Suppressor macrophage treated with lipopolysaccharide for 4 hours (primary cell): ENCODE results near the gene COMTD1.
A peak's percentile ranks its signal among the peaks of the same experiment; 100 is the strongest.

Experiments
- DNase-seq: peaks from one replicate; pipeline ENCODE4 v3.0.0-alpha.2; 2020

The COMTD1 gene

GRCh38 chr10:75245354-75246250 lies 9.8 kb upstream of the COMTD1 start:
- no peak for DNase-seq

- no peak for DNase-seq
Observed at GRCh38 chr10:75244487-75245353, 9.0 kb upstream of the COMTD1 start.

GRCh38 chr10:75243426-75243825 lies 7.7 kb upstream of the COMTD1 start:
- no peak for DNase-seq

GRCh38 chr10:75240329-75241076 lies 4.7 kb upstream of the COMTD1 start:
- DNase-seq = no peak

DNA sequence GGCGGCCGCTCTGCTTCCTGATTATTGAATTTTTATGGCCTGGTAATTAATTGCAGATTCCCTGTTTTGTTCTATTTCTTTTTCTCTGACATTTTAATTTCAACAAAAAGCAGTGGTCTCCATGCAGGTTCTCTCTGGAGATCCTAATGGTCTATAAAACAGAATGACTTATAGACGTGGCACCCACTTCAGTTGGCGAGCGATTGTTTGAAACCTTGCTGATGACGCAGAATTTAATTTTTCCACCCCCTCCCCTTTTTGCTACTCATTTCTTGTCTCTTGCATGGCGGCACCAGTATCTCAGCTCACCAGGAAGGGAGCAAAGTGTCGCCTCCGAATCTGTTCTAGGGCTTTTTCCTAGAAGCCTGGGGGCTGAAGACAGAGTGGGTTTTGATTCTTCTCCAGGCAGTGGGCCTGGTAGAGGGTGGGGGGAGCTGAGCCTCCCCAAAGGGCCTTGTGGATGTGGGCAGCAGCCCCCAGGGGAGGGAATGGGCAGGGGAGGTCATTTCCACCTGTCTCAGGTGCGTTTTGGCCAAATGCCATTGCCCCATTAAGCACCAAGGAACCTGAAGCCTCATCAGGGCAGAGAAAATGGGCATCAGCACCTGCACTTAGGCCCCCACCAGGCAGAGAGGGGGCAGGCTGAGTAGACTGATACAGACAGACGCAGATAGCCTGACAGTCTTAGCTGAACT lies 3.5 kb upstream of the COMTD1 start:
- DNase-seq = no peak

DNA sequence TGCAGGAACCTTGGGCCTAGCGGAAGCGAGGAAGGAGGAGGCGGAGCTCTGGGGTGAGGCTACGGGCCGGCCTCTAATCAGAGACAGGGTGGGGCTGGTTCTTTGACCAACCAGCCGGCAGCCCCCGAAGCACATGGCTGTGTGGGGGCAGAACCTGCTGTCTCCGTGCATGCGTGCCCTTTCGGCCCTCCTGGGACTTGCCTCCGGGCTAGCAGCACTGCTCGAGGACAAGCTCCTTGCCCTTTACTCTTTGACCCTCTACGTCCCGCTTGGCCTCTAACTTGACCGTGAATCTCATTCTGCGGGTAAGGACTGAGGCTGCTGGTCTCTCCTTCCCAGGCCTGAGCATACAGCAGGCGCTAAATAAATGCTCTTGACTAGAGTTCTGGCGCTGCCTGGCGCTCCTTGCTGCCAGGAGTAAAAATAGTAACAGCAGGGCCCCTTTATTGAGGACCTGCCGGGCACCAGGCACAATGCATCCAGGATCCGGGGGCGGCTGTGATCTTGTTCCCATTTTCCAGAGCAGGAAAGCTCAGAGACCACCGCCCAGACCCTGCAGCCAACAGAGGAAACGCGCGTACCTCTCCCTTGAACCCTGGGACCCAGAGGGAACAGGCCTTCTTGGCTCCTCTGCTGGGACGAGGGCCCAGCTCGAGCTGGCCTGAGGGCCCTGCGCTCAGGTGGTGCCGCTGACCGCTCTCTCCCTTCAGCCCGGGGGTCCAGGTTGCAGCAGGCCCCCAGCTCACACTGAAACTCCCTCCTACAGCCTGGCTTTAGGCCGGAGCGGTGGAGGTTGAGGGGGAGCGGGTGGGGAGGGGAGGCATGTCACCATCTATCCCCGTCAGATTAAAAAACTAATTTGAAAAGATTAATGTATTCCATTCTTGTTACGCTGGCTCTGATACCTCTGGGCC lies 2.7 kb upstream of the COMTD1 start:
- DNase-seq = no peak

DNA sequence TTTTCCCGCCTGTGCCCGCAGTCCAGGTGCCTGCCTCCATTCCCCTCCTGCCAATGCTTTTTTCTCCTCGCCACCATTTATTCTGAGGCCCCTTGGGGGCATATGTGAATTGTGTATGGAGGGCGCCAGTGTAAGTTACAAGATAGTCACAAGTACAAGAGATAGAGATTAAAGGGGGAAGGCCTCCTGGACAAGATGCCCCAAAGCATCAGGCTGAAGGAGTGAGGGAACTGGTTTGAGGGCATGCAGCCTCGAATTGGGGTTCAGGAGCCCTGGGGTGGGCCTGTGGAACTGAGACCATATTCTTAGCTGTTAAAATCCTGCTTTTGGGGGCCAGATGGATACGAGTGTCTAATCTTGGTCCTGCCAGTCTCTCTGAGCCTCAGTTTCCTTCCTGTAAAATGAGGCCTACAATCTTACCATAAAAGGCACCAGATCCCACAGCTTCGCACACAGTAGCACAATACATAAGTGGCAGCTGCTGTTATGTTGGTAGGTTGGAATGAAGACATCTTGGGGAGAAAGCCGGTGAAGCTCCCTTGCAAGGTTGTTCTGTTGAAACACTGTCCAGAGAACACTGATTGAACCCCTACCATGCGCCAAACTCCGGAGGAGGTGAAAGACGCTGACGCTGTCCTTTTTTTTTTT lies 545 bp upstream of the COMTD1 start:
- DNase-seq = no peak

- DNase-seq = peak; percentile 6
Observed at GRCh38 chr10:75234683-75235374, 928 bp downstream of the COMTD1 start.

DNA sequence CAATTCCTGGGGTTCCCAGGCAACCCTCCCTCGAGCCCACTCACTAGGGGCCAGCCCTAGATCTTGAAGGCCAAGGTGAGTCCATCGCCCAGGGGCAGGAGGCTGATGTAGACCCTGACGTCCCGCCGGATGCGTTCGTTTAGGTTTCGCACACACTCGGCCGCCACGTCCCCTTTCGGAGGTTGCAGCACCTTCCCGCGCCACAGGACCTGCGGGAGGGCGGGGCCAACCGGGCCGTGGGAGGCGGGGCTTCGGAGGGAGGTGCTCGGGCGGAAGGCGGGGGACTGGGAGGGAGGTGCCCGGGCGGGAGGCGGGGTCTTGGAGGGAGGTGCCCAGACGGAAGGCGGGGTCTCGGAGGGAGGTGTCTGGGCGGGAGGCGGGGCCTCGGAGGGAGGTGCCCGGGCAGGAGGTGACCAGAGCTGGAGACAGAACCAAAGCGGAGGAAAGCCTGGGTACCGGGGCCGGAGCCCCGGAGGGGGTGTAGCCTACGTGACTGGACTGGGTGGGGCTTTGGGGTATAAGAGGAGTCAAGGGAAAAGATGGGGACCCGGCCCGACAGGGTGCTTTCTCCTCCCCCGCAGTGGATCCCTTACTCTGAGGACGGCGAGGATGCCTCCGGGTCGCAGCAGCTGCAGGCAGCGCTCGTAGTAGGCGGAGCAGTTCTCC lies 1.6 kb downstream of the COMTD1 start:
- peak; percentile 97 for DNase-seq

- no peak for DNase-seq
Observed at GRCh38 chr10:75233444-75234016, 2.2 kb downstream of the COMTD1 start.

DNA sequence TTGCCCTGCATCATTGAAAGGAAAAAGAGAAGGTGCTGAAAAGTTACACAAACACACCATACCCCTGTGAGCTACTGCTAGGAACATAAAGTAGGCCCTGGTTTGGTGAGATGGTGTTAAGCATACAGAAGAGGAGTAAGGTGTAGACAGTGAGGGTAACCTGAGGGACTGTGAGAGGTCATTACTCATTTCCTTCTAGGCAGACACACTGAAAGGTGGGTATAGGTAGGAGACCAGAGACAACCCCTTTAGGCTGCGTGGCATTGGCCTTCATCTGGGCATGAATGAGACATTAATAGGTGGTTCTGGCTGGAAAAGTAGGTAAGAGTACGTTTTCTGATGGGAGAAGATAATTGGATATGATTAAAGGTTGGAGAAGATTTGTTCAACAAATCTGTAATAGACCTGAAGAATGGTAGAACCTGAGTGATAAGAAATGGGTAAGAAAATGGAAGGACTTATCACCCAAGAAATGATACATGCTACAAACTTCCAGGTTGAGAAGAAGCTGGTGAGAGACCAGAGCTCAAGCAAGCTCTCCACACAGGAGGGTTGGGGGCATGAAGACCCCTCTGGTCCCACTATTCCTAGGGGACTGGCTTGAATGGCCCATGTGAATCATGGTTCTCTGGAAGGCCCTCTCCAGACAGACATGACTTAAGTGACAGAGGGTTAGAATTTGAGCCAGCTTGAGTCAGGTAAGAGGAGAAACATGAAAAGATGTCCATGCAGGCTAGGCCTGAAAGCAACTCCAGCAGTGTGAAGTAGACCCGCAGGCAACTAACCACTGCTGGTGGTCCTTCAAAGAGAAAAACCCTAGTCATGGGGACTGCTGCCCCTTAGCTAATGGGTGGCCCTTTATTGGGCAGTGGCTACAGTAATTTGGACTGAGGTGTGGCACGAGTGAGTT lies 3.8 kb downstream of the COMTD1 start:
- DNase-seq = no peak

GRCh38 chr10:75230600-75231038 lies 5.1 kb downstream of the COMTD1 start:
- DNase-seq = peak; percentile 94

DNA sequence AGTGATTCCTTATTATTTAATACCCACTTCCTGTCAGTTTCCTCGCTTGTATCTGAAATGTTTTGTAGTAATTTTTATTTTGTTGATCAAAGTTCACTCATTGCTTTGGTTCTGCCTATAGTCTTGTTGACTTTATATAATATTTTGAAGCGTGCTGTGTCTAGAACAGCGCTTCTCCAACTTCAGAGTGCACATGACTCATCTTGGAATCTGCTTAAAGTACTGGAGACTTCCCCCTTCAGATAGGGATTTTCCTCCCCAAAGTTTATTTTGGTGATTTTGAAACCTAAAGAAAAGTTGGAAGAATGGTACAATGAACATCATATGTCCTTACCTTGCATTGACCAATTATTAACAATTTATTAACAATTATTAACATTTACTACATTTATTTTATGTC lies 5.8 kb downstream of the COMTD1 start:
- peak; percentile 33 for DNase-seq

DNA sequence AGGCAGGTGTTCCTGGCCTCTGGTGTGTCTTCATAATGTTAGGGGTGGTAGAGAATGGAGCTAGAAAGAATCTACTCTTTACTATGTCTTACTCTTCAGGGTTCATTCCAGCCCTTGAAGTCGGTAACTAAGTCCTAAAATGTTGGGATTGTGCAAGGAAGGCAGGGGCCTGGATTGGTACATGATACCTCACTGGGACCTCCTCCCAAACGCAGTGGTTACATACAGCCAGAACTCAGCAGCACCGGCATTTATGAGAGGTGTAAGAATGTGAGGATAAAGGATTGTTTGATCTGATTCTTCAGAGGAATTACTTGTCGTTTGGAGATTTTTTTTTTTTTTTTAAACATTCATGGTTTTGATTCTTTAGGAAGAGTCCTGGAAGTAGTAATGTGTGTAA lies 6.9 kb downstream of the COMTD1 start:
- no peak for DNase-seq

- no peak for DNase-seq
Observed at GRCh38 chr10:75228278-75228677, 7.5 kb downstream of the COMTD1 start.

- DNase-seq = no peak
Observed at GRCh38 chr10:75226656-75227055, 9.1 kb downstream of the COMTD1 start.

GRCh38 chr10:75226095-75226494 lies 9.7 kb downstream of the COMTD1 start:
- DNase-seq = no peak

DNA sequence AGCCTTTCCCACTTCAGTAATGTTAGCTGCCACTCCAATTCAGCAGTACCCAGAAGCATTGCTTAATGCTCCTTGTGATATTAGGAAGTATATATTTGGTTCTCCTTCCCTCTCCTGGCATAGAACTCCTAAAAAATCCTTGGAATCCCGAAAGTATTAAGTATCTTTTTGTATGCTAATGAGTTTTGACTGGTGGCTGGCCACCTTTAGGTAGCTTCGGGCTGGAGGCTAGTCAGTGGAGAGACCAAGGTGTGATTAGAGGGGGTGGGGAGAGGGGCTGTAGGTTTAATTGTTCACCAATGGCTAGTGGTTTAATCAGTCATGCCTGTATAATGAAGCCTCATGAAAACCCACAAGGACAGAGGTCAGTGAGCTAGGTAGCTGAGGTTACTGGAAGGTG lies 12.2 kb downstream of the COMTD1 start:
- DNase-seq = no peak
